ENCODE results near the gene CCNJL. TPM values are rescaled to one million over a fixed set of nuclear protein-coding genes. Genes with fewer than 3 reads are reported as not detected.

The CCNJL gene
- total and polyA plus RNA-seq, 2 of the 8 experiments (the other 6 are each of a cell fraction or from before 2014, with no cell fraction given) = 34.6 to 44.7 TPM

- TF ChIP-seq CHD7 (IDR thresholded peaks at IDR 0.05; ENCODE audit: insufficient replicate concordance, low read length) (no peak), RNF2 (IDR thresholded peaks at IDR 0.05; ENCODE audit: borderline replicate concordance, low read depth, low read length, missing control alignments, poor library complexity, severe bottlenecking) (no peak), SIX5 (IDR thresholded peaks at IDR 0.05; ENCODE audit: low read depth, low read length) (no peak), SP2 (IDR thresholded peaks at IDR 0.05; ENCODE audit: low read length) (no peak), TBP (IDR thresholded peaks at IDR 0.05; ENCODE audit: low read depth, low read length) (no peak), BACH1 (IDR thresholded peaks at IDR 0.05; ENCODE audit: low read length) (no peak), FOSL1 (IDR thresholded peaks at IDR 0.05; ENCODE audit: insufficient read depth, low read depth, low read length) (no peak), PHF8 (conservative IDR thresholded peaks at IDR 0.05; ENCODE audit: low read depth, low read length) (no peak), SP1 (IDR thresholded peaks at IDR 0.05; ENCODE audit: low read depth, low read length) (no peak)
Observed at GRCh38 chr5:160259341-160259740, 53.0 kb downstream of the CCNJL start (continued).

Data from H1 (cell line).